ENCODE results near the gene DFFA.
"Not testable (repeated sequence)": the region's sequence is repeated elsewhere in the genome, so short reads cannot be mapped to it uniquely, and the experiment has no call there.

The DFFA gene

GRCh38 chr1:10425826-10426534 is 46.3 kb downstream of the DFFA start:
- not testable (repeated sequence) for DNase-seq

GRCh38 chr1:10424651-10425050 is 47.7 kb downstream of the DFFA start:
- no peak for DNase-seq

- DNase-seq, result no peak
Measured at GRCh38 chr1:10424034-10424433, 48.3 kb downstream of the DFFA start.

- no peak for DNase-seq
Measured at GRCh38 chr1:10421637-10422036, 50.7 kb downstream of the DFFA start.

GRCh38 chr1:10419351-10419750 is 53.0 kb downstream of the DFFA start:
- no peak for DNase-seq

GRCh38 chr1:10418741-10419140 is 53.6 kb downstream of the DFFA start:
- DNase-seq, result not testable (repeated sequence)

GRCh38 chr1:10415967-10416366 is 56.4 kb downstream of the DFFA start:
- DNase-seq, result not testable (repeated sequence)

GRCh38 chr1:10415211-10415930 is 57.0 kb downstream of the DFFA start:
- no peak for DNase-seq

- no peak for DNase-seq
Measured at GRCh38 chr1:10407201-10407600, 65.1 kb downstream of the DFFA start.

Data from NCI-H2171 treated with DMSO at 0.1 percent for 48 hours (cell line).